ENCODE results near the gene CAPN14. TPM values are rescaled to one million over a fixed set of nuclear protein-coding genes. Genes with fewer than 3 reads are reported as not detected.

Gene CAPN14
- total RNA-seq, 1 donor from 2014 or later, result not detected

- H3K9me3 ChIP-seq, result no peaks in the 10 kb centered on the region
- H3K36me3 ChIP-seq, result no peaks in the 10 kb centered on the region
- no peaks in the 10 kb centered on the region for H3K27me3 ChIP-seq
- no peak for TF ChIP-seq CTCF (IDR thresholded peaks at IDR 0.05)
- DNase-seq (ENCODE audit: low spot score in 2 of 2), result peak in 1 of 2 donors; percentile 34
- peaks cover 26 to 53% of the 10 kb centered on the region in 2 donors for H3K4me1 ChIP-seq
- H3K27ac ChIP-seq, result peak overlapping the region; percentile 95 to 99
- H3K4me3 ChIP-seq, result no peak overlapping the region
- intact Hi-C loops (cut with DNase I), result loop anchor here (2.0 kb wide), 2 partner anchors 31 to 1091 kb away; partner anchors contain the start of gene YPEL5
Observed at GRCh38 chr2:31237348-31238017, 20.2 kb upstream of the CAPN14 start.

GRCh38 chr2:31236433-31237205, 19.3 kb upstream of the CAPN14 start:
- DNase-seq (ENCODE audit: low spot score in 2 of 2), result peak in 1 of 2 donors; percentile 53
- no peak for TF ChIP-seq CTCF (IDR thresholded peaks at IDR 0.05)
- Histone ChIP-seq H3K9me3 (no peaks in the 10 kb centered on the region), H3K27ac (peak overlapping the region; percentile 95 to 99), H3K27me3 (no peaks in the 10 kb centered on the region), H3K4me3 (peak overlapping the region in 1 of 2 donors; percentile 26), H3K4me1 (peaks cover 26 to 53% of the 10 kb centered on the region in 2 donors), H3K36me3 (no peaks in the 10 kb centered on the region)
- intact Hi-C loops (cut with DNase I), result no loop called here

- Histone ChIP-seq H3K27ac (peak overlapping the region; percentile 95 to 99), H3K36me3 (no peaks in the 10 kb centered on the region), H3K4me3 (peak overlapping the region; percentile 55 to 77), H3K27me3 (no peaks in the 10 kb centered on the region), H3K9me3 (no peaks in the 10 kb centered on the region), H3K4me1 (peaks cover 26 to 51% of the 10 kb centered on the region in 2 donors)
- no peak for TF ChIP-seq CTCF (IDR thresholded peaks at IDR 0.05)
- intact Hi-C loops (cut with DNase I), result no loop called here
- DNase-seq (ENCODE audit: low spot score in 2 of 2), result peak in 1 of 2 donors; percentile 79
Observed at GRCh38 chr2:31235504-31235902, 18.2 kb upstream of the CAPN14 start.

GRCh38 chr2:31234683-31235503, 17.6 kb upstream of the CAPN14 start:
- intact Hi-C loops (cut with DNase I), result loop anchor here (5.0 kb wide), 2 partner anchors 87 to 523 kb away; no protein-coding TSS in a partner anchor
- peaks cover 26 to 46% of the 10 kb centered on the region in 2 donors for H3K4me1 ChIP-seq
- DNase-seq (ENCODE audit: low spot score in 2 of 2), result no peak
- no peaks in the 10 kb centered on the region for H3K9me3 ChIP-seq
- peak overlapping the region; percentile 82 to 99 for H3K27ac ChIP-seq
- H3K4me3 ChIP-seq, result peak overlapping the region; percentile 55 to 77
- H3K27me3 ChIP-seq, result no peaks in the 10 kb centered on the region
- no peak for TF ChIP-seq CTCF (IDR thresholded peaks at IDR 0.05)
- no peaks in the 10 kb centered on the region for H3K36me3 ChIP-seq

Measured in ascending aorta (tissue), 2 donors.